Neural cell (in vitro differentiated cells): ENCODE measurements around the gene EID2B. TPM values are rescaled to one million over a fixed set of nuclear protein-coding genes. Genes with fewer than 3 reads are reported as not detected.

Experiments used
- H2AFZ ChIP-seq: fragments of 200-600, 300-800 bp; sonication (generic), shearing (Covaris generic); 2 replicates; pipeline ENCODE4 v1.6.0; 2014; ENCODE audit warnings: low read depth, mild to moderate bottlenecking, antibody characterized with exemption, low read length, moderate library complexity
- H3F3A ChIP-seq: fragments of 200-600 bp; shearing (Covaris generic); 2 replicates; pipeline ENCODE4 v1.6.1; 2016; ENCODE audit warnings: mild to moderate bottlenecking, moderate library complexity, mixed read lengths, antibody characterized with exemption, low read length; ENCODE audit not compliant: insufficient read depth, poor library complexity, severe bottlenecking
- H3K27ac ChIP-seq: fragments of 200-600, 300-800 bp; sonication (generic), shearing (Covaris generic); 2 replicates; pipeline ENCODE4 v1.5.1; 2014; ENCODE audit warnings: mild to moderate bottlenecking, low read length, moderate library complexity
- H3K27me3 ChIP-seq: fragments of 300-800, 200-600 bp; sonication (generic), shearing (Covaris generic); 2 replicates; pipeline ENCODE4 v1.6.0; 2014; ENCODE audit warnings: mild to moderate bottlenecking, low read depth, low read length, moderate library complexity; ENCODE audit not compliant: insufficient read depth
- H3K36me3 ChIP-seq: fragments of 300-800, 200-600 bp; sonication (generic), shearing (Covaris generic); 2 replicates; pipeline ENCODE4 v1.5.1; 2014; ENCODE audit warnings: mild to moderate bottlenecking, antibody characterized with exemption, low read length, moderate library complexity; ENCODE audit not compliant: insufficient read depth
- H3K4me2 ChIP-seq: fragments of 300-800, 200-600 bp; sonication (generic), shearing (Covaris generic); 2 replicates; pipeline ENCODE4 v1.6.0; 2014; ENCODE audit warnings: mild to moderate bottlenecking, low read length
- H3K4me3 ChIP-seq: fragments of 300-800, 200-600 bp; sonication (generic), shearing (Covaris generic); 2 replicates; pipeline ENCODE4 v1.5.1; 2014; ENCODE audit warnings: mild to moderate bottlenecking, low read length, moderate library complexity
- H3K79me2 ChIP-seq: fragments of 200-600 bp; shearing (Covaris generic); replicated peaks from 2 replicates; pipeline ENCODE4 v1.6.0; 2014; ENCODE audit warnings: mild to moderate bottlenecking, low read length, moderate library complexity; ENCODE audit not compliant: insufficient read depth
- H3K9ac ChIP-seq: fragments of 300-800, 200-600 bp; sonication (generic), shearing (Covaris generic); 2 replicates; pipeline ENCODE4 v1.6.1; 2016; ENCODE audit warnings: mild to moderate bottlenecking, low read length, mixed read lengths
- H3K9me2 ChIP-seq: fragments of 200-600 bp; shearing (Covaris generic); 2 replicates; pipeline ENCODE4 v1.6.1; 2016; ENCODE audit warnings: mild to moderate bottlenecking, low read length, mixed read lengths; ENCODE audit not compliant: insufficient read depth
- H3K9me3 ChIP-seq: fragments of 200-600, 300-800 bp; sonication (generic), shearing (Covaris generic); 2 replicates; pipeline ENCODE4 v1.6.1; 2016; ENCODE audit warnings: mild to moderate bottlenecking, mixed run types, low read length, moderate library complexity, mixed read lengths
- H4K20me1 ChIP-seq: fragments of 200-600 bp; shearing (Covaris generic); 2 replicates; pipeline ENCODE4 v1.6.1; 2016; ENCODE audit warnings: mild to moderate bottlenecking, mixed run types; ENCODE audit not compliant: insufficient read depth
- CTCF ChIP-seq: fragments of 450-650 bp; IDR thresholded peaks from 2 replicates; pipeline ENCODE4 v1.5.1; 2014; ENCODE audit warnings: antibody characterized with exemption, mild to moderate bottlenecking, moderate library complexity; ENCODE audit not compliant: poor library complexity, severe bottlenecking
- EZH2 ChIP-seq: fragments of 200-600, 300-800 bp; shearing (Covaris generic), sonication (generic); IDR thresholded peaks from 2 replicates; pipeline ENCODE4 v1.6.1; 2014; ENCODE audit warnings: antibody characterized with exemption, low read length, borderline replicate concordance, mild to moderate bottlenecking; ENCODE audit not compliant: insufficient read depth, poor library complexity, severe bottlenecking
- MXI1 ChIP-seq: fragments of 450-650 bp; conservative IDR thresholded peaks from 2 replicates; pipeline ENCODE4 v1.6.1; 2014; ENCODE audit warnings: antibody characterized with exemption, mild to moderate bottlenecking; ENCODE audit not compliant: poor library complexity, severe bottlenecking
- RAD21 ChIP-seq: fragments of 450-650 bp; conservative IDR thresholded peaks from 2 replicates; pipeline ENCODE4 v1.6.1; 2014; ENCODE audit warnings: antibody characterized with exemption, mild to moderate bottlenecking, moderate library complexity
- SMC3 ChIP-seq: fragments of 450-650 bp; conservative IDR thresholded peaks from 2 replicates; pipeline ENCODE4 v1.6.1; 2014; ENCODE audit warnings: antibody characterized with exemption, mild to moderate bottlenecking, moderate library complexity; ENCODE audit not compliant: poor library complexity
- TAF1 ChIP-seq: IDR thresholded peaks from 2 replicates; pipeline ENCODE4 v1.6.1; 2012; ENCODE audit warnings: low read depth
- polyA plus RNA-seq: library from polyadenylated mRNA; depleted of rRNA; stranded (reverse); fragments of >200 nt; gene quantifications from 2 replicates; pipeline ENCODE4 v1.2.3, GENCODE V29; 2014
- TF ChIP-seq, protein P1 (sequence below): IDR thresholded peaks from 2 replicates; pipeline ENCODE4 v1.6.1; 2012; ENCODE audit warnings: borderline replicate concordance

EID2B gene
- polyA plus RNA-seq, 1 donor from 2014 or later: 36.5 TPM

- Histone ChIP-seq H3F3A (no peaks in the 10 kb centered on the region), H3K79me2 (no peaks in the 10 kb centered on the region), H3K4me3 (no peak overlapping the region), H3K4me2 (no peak overlapping the region), H3K27ac (no peak overlapping the region), H3K36me3 (no peaks in the 10 kb centered on the region), H3K9me3 (no peaks in the 10 kb centered on the region), H3K9me2 (no peaks in the 10 kb centered on the region), H3K27me3 (peaks cover 11% of the 10 kb centered on the region), H2AFZ (no peak overlapping the region), H3K9ac (no peak overlapping the region), H4K20me1 (no peaks in the 10 kb centered on the region)
- TF ChIP-seq EZH2: no peak
- no peak for TF ChIP-seq RAD21
These were observed 36.0 kb upstream of the EID2B start for GRCh38 chr19:39568604-39569003.

- H3K79me2 ChIP-seq: no peaks in the 10 kb centered on the region
- no peak for TF ChIP-seq TAF1
- TF ChIP-seq MXI1: no peak
- TF ChIP-seq EZH2: no peak
- no peak for TF ChIP-seq CTCF
- TF ChIP-seq, protein P1, sequence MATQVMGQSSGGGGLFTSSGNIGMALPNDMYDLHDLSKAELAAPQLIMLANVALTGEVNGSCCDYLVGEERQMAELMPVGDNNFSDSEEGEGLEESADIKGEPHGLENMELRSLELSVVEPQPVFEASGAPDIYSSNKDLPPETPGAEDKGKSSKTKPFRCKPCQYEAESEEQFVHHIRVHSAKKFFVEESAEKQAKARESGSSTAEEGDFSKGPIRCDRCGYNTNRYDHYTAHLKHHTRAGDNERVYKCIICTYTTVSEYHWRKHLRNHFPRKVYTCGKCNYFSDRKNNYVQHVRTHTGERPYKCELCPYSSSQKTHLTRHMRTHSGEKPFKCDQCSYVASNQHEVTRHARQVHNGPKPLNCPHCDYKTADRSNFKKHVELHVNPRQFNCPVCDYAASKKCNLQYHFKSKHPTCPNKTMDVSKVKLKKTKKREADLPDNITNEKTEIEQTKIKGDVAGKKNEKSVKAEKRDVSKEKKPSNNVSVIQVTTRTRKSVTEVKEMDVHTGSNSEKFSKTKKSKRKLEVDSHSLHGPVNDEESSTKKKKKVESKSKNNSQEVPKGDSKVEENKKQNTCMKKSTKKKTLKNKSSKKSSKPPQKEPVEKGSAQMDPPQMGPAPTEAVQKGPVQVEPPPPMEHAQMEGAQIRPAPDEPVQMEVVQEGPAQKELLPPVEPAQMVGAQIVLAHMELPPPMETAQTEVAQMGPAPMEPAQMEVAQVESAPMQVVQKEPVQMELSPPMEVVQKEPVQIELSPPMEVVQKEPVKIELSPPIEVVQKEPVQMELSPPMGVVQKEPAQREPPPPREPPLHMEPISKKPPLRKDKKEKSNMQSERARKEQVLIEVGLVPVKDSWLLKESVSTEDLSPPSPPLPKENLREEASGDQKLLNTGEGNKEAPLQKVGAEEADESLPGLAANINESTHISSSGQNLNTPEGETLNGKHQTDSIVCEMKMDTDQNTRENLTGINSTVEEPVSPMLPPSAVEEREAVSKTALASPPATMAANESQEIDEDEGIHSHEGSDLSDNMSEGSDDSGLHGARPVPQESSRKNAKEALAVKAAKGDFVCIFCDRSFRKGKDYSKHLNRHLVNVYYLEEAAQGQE: no peak
These were observed 33.4 kb upstream of the EID2B start for GRCh38 chr19:39566064-39566463.

DNA sequence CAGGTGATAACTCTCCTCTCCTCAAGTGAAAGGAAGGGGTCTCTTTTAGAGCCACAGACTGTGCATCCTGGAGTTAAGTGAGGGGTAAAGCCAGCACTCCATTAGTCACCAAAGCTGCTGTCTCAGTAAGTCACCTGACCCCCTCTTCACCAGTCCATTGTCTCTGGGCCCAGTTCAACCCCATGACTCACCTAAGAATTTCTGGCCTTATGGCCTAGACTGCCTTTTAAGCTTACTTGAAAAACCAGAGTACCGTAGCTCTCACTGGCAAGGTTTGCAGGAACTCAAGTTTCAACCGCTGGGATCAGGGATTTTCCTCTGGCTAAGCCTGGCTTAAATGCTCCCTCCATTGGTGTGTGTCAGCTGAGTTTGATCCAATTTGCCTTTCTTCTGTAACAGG, 30.8 kb upstream of the EID2B start:
- peaks cover 7% of the 10 kb centered on the region for H3K27me3 ChIP-seq

More at GRCh38 chr19:39566064-39566463, 33.4 kb upstream of the EID2B start:
- Histone ChIP-seq H3K9me2 (no peaks in the 10 kb centered on the region), H3K4me3 (no peak overlapping the region), H4K20me1 (no peaks in the 10 kb centered on the region), H3K27me3 (peaks cover 11% of the 10 kb centered on the region), H3K27ac (no peak overlapping the region), H3K9me3 (no peaks in the 10 kb centered on the region), H3F3A (no peaks in the 10 kb centered on the region), H2AFZ (no peak overlapping the region), H3K36me3 (no peaks in the 10 kb centered on the region), H3K4me2 (no peak overlapping the region), H3K9ac (no peak overlapping the region)

More for the DNA sequence above, 30.8 kb upstream of the EID2B start:
- no peak overlapping the region for H2AFZ ChIP-seq
- no peak overlapping the region for H3K27ac ChIP-seq
- no peaks in the 10 kb centered on the region for H3K9me3 ChIP-seq
- H3F3A ChIP-seq: no peaks in the 10 kb centered on the region
- H3K9ac ChIP-seq: no peak overlapping the region
- no peak for TF ChIP-seq RAD21
- TF ChIP-seq, protein P1: no peak
- no peak for TF ChIP-seq SMC3
- TF ChIP-seq TAF1: no peak
- H4K20me1 ChIP-seq: no peaks in the 10 kb centered on the region
- H3K79me2 ChIP-seq: no peaks in the 10 kb centered on the region
- no peaks in the 10 kb centered on the region for H3K9me2 ChIP-seq
- H3K4me3 ChIP-seq: no peak overlapping the region
- no peaks in the 10 kb centered on the region for H3K36me3 ChIP-seq
- H3K4me2 ChIP-seq: no peak overlapping the region
